Ascending aorta (tissue), 2 donors: Measurements from ENCODE around the gene SH3BP2. TPM values are rescaled to one million over a fixed set of nuclear protein-coding genes. Genes with fewer than 3 reads are reported as not detected.

Source experiments
- DNase-seq, 2 donors: peaks; one replicate each; pipeline ENCODE4 v3.0.0-alpha.2; 2019; ENCODE audit warnings: low spot score in 2 of 2
- H3K27ac ChIP-seq, 2 donors: fragments of 200-600 bp; sonication (generic); one replicate each; pipeline ENCODE4 v1.5.1; 2016 to 2017; ENCODE audit warnings: mild to moderate bottlenecking in 1 of 2
- H3K27me3 ChIP-seq: fragments of 200-600 bp; sonication (generic); one replicate; pipeline ENCODE4 v1.5.1; 2017
- H3K36me3 ChIP-seq, 2 donors: fragments of 200-600 bp; sonication (generic); one replicate each; pipeline ENCODE4 v1.5.1; 2016
- H3K4me1 ChIP-seq, 2 donors: fragments of 200-600 bp; sonication (generic); one replicate each; pipeline ENCODE4 v1.5.1; 2016 to 2017; ENCODE audit warnings: mild to moderate bottlenecking in 1 of 2
- H3K4me3 ChIP-seq, 2 donors: fragments of 200-600 bp; sonication (generic); one replicate each; pipeline ENCODE4 v1.5.1; 2016 to 2017; ENCODE audit warnings: mild to moderate bottlenecking in 1 of 2
- H3K9me3 ChIP-seq, 2 donors: fragments of 200-600 bp; sonication (generic); one replicate each; pipeline ENCODE4 v1.5.1; 2016
- CTCF ChIP-seq, 3 experiments: fragments of 200-600 bp in 2 of 3; fragments of 450-650 bp in 1 of 3; sonication (generic) in 2 of 3; IDR thresholded peaks; one replicate each; pipeline ENCODE4 v1.5.1; 2016 to 2019; ENCODE audit warnings: antibody characterized with exemption in 3 of 3, mild to moderate bottlenecking in 1 of 3, moderate library complexity in 1 of 3
- intact Hi-C: fragments of 100-400 bp; cut with DNase I; formaldehyde crosslinking; loops from one replicate; pipeline ENCODE4 v1.15.1; 2023
- total RNA-seq: library from RNA; depleted of rRNA; stranded (reverse); fragments of >200 nt; gene quantifications from one replicate; pipeline ENCODE4 v1.1.0, GENCODE V29; 2016

The SH3BP2 gene
- total RNA-seq, 1 donor from 2014 or later, result 70.6 TPM

GRCh38 chr4:2857349-2857927 lies 64.6 kb downstream of the SH3BP2 start:
- peaks cover 10 to 47% of the 10 kb centered on the region in 2 donors for H3K4me1 ChIP-seq
- no peak overlapping the region for H3K27ac ChIP-seq
- no peak for DNase-seq
- H3K9me3 ChIP-seq, result no peaks in the 10 kb centered on the region
- H3K4me3 ChIP-seq, result no peak overlapping the region
- H3K36me3 ChIP-seq, result peaks cover 11 to 18% of the 10 kb centered on the region in 2 donors
- intact Hi-C loops, result no loop called here
- no peaks in the 10 kb centered on the region for H3K27me3 ChIP-seq
- no peak for TF ChIP-seq CTCF (IDR thresholded peaks at IDR 0.05)

GRCh38 chr4:2858451-2859217 lies 65.7 kb downstream of the SH3BP2 start:
- Histone ChIP-seq H3K27ac (peak overlapping the region in 1 of 2 donors; percentile 0), H3K4me3 (no peak overlapping the region), H3K36me3 (peaks cover 9 to 12% of the 10 kb centered on the region in 2 donors), H3K4me1 (peaks cover 15 to 49% of the 10 kb centered on the region in 2 donors), H3K9me3 (no peaks in the 10 kb centered on the region), H3K27me3 (no peaks in the 10 kb centered on the region)
- TF ChIP-seq CTCF (IDR thresholded peaks at IDR 0.05), result no peak
- no peak for DNase-seq
- intact Hi-C loops, result no loop called here

- Histone ChIP-seq H3K4me3 (no peak overlapping the region), H3K4me1 (peaks cover 15 to 55% of the 10 kb centered on the region in 2 donors), H3K36me3 (peaks cover 4 to 5% of the 10 kb centered on the region in 2 donors), H3K27me3 (no peaks in the 10 kb centered on the region), H3K9me3 (no peaks in the 10 kb centered on the region), H3K27ac (peak overlapping the region in 1 of 2 donors; percentile 25)
- intact Hi-C loops, result no loop called here
- TF ChIP-seq CTCF (IDR thresholded peaks at IDR 0.05), result no peak
- DNase-seq, result no peak
Observed at GRCh38 chr4:2859514-2859913, 66.6 kb downstream of the SH3BP2 start.

GRCh38 chr4:2860391-2861348 lies 67.8 kb downstream of the SH3BP2 start:
- Histone ChIP-seq H3K36me3 (no peaks in the 10 kb centered on the region), H3K27me3 (no peaks in the 10 kb centered on the region), H3K27ac (peak overlapping the region; percentile 29 to 53), H3K4me1 (peaks cover 15 to 60% of the 10 kb centered on the region in 2 donors), H3K4me3 (no peak overlapping the region), H3K9me3 (no peaks in the 10 kb centered on the region)
- DNase-seq, result no peak
- intact Hi-C loops, result no loop called here
- no peak for TF ChIP-seq CTCF (IDR thresholded peaks at IDR 0.05)

GRCh38 chr4:2861631-2862436 lies 68.9 kb downstream of the SH3BP2 start:
- no peak for DNase-seq
- Histone ChIP-seq H3K36me3 (no peaks in the 10 kb centered on the region), H3K27me3 (no peaks in the 10 kb centered on the region), H3K4me1 (peaks cover 15 to 72% of the 10 kb centered on the region in 2 donors), H3K4me3 (no peak overlapping the region), H3K27ac (peak overlapping the region; percentile 29 to 53), H3K9me3 (no peaks in the 10 kb centered on the region)
- TF ChIP-seq CTCF (IDR thresholded peaks at IDR 0.05), result no peak
- intact Hi-C loops, result no loop called here
